ENCODE results near the gene ZCCHC2. TPM values are rescaled to one million over a fixed set of nuclear protein-coding genes. Genes with fewer than 3 reads are reported as not detected.

The ZCCHC2 gene
- total and polyA plus RNA-seq, 4 donors = 15.2 to 15.5 (median 15.4) TPM

DNA sequence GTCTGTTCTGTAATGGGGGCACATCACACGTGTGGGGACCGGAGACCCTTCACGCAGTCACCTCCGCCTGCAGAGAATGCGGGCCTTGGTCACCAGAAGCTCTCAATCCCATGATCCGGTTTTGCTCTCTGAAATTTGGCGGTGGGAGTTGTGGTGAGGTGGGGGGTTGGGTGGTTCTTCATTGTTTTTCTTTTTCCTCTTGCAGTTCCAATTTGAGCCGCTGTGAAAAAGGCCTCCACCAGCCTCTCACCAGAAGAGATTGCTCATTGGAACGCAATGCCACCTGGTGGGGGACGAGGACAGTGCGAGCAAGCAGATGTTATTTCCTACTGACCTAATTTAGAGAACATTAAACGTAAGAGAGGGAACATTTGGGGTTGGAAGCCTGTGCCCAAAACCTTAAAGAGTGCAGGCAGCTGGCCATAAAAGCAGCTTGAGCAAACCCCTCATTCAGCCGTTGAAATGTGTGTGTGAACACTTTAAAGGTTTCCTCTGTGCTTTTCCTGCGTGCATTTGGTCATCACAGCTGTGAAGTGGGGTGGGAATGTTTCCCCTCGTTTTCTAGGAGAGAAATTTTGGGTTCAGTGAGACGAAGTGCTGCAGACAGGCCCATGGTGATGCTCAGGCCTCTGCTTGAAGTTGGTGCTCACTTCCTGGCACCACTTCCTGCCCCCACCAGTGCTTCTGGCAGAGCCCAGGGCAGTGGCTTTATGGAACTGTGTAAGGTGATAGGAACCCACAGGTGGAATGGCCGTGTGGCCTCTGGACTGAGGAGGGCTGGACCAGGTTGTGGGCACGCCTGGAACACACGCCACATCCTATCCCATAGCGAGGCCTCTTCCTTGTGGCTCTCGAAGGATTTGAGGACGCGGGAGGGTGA lies 61.7 kb downstream of the ZCCHC2 start:
- Histone ChIP-seq H3K27me3 (ENCODE audit: control insufficient read depth, insufficient read depth, low read length) (no peaks in the 10 kb centered on the region), H3K4me3 (ENCODE audit: low read depth, low read length) (peak overlapping the region; percentile 33), H3K27ac (ENCODE audit: low read depth, low read length) (no peak overlapping the region), H3K36me3 (ENCODE audit: control insufficient read depth, insufficient read depth, low read length) (peaks cover 7% of the 10 kb centered on the region), H3K4me1 (ENCODE audit: control insufficient read depth, insufficient read depth, low read length) (peaks cover 20% of the 10 kb centered on the region), H3K9me3 (ENCODE audit: control insufficient read depth, insufficient read depth, low read length) (no peaks in the 10 kb centered on the region)
- 50% methylated on average over 16 of the region's 23 CpGs for WGBS (ENCODE audit: insufficient coverage)
- peak; percentile 68 to 97 (median 82) for DNase-seq (ENCODE audit: low read depth in 4 of 6, low spot score in 6 of 6)

- Histone ChIP-seq H3K36me3 (ENCODE audit: control insufficient read depth, insufficient read depth, low read length) (peaks cover 3% of the 10 kb centered on the region), H3K4me3 (ENCODE audit: low read depth, low read length) (no peak overlapping the region), H3K27me3 (ENCODE audit: control insufficient read depth, insufficient read depth, low read length) (no peaks in the 10 kb centered on the region), H3K27ac (ENCODE audit: low read depth, low read length) (no peak overlapping the region), H3K4me1 (ENCODE audit: control insufficient read depth, insufficient read depth, low read length) (peaks cover 20% of the 10 kb centered on the region), H3K9me3 (ENCODE audit: control insufficient read depth, insufficient read depth, low read length) (no peaks in the 10 kb centered on the region)
- WGBS (ENCODE audit: insufficient coverage) = 85% methylated on average over 9 of the region's 16 CpGs
- DNase-seq (ENCODE audit: low read depth in 4 of 6, low spot score in 6 of 6) = no peak
These were observed 62.7 kb downstream of the ZCCHC2 start for GRCh38 chr18:62585274-62586150.

GRCh38 chr18:62586151-62586774 lies 63.4 kb downstream of the ZCCHC2 start:
- peak in 4 of 6 donors; percentile 44 to 86 (median 70) for DNase-seq (ENCODE audit: low read depth in 4 of 6, low spot score in 6 of 6)
- no peak overlapping the region for H3K27ac ChIP-seq (ENCODE audit: low read depth, low read length)

DNA sequence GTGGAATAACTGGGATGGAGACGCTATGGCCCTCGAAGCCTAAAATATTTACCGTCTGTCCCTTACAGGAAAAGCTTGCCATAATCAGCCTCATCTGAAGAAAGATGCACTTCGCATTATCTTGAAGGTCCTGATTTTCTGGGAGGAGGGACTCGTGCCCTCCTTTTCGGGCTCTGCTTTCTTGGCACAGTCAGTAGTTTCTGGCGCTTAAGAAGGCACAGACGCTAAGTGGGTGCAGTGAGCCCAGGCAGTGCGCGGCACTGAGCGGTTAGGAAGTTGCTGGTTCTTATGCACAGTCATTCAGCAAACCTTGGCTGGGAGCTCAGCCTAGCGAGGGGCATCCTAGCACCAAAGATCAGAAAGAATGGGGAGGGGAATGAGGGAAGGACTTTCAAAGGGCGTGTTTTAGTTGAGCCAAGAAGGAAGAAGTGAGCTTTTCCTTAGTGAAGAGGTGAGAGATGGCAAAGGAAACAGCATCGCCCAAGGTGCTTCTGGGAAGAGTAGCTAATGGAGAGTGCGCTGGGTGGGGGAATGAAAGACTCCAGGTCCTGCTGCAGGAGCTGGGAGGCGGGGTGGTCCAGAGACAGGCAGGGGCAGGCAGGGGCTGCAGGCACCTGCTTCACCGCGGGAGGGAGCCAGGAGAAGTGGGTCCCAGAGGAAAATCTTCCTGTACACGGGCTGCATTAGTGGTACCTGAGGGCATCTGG lies 64.1 kb downstream of the ZCCHC2 start:
- no peak overlapping the region for H3K27ac ChIP-seq (ENCODE audit: low read depth, low read length)
- DNase-seq (ENCODE audit: low read depth in 4 of 6, low spot score in 6 of 6) = peak in 1 of 6 donors; percentile 31

More at GRCh38 chr18:62586151-62586774, 63.4 kb downstream of the ZCCHC2 start:
- 4% methylated on average over 7 of the region's 14 CpGs for WGBS (ENCODE audit: insufficient coverage)
- no peaks in the 10 kb centered on the region for H3K9me3 ChIP-seq (ENCODE audit: control insufficient read depth, insufficient read depth, low read length)
- no peak overlapping the region for H3K4me3 ChIP-seq (ENCODE audit: low read depth, low read length)
- peaks cover 20% of the 10 kb centered on the region for H3K4me1 ChIP-seq (ENCODE audit: control insufficient read depth, insufficient read depth, low read length)
- peaks cover 3% of the 10 kb centered on the region for H3K36me3 ChIP-seq (ENCODE audit: control insufficient read depth, insufficient read depth, low read length)
- H3K27me3 ChIP-seq (ENCODE audit: control insufficient read depth, insufficient read depth, low read length) = no peaks in the 10 kb centered on the region

DNA sequence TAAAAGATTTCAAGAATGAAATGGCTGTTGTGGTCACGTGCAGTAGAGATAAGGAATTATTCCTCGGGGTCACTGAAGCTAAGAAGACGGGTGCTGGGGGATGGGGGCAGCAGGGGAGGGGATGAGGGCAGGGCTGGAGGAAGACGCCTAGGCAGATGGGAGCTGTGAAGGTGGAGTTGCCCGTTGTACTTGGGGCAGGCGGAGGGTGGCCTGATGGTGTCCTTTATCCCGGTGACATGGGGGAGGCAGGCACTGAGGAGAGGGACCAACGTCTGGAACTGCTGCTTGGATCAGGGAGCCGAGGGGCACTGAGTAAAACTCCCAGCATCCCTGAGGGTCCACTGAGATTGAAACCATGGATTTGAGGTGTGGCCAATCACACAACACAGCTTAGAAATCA lies 64.9 kb downstream of the ZCCHC2 start:
- Histone ChIP-seq H3K4me3 (ENCODE audit: low read depth, low read length) (no peak overlapping the region), H3K4me1 (ENCODE audit: control insufficient read depth, insufficient read depth, low read length) (peaks cover 20% of the 10 kb centered on the region), H3K27me3 (ENCODE audit: control insufficient read depth, insufficient read depth, low read length) (no peaks in the 10 kb centered on the region), H3K36me3 (ENCODE audit: control insufficient read depth, insufficient read depth, low read length) (no peaks in the 10 kb centered on the region), H3K9me3 (ENCODE audit: control insufficient read depth, insufficient read depth, low read length) (no peaks in the 10 kb centered on the region), H3K27ac (ENCODE audit: low read depth, low read length) (no peak overlapping the region)
- no peak for DNase-seq (ENCODE audit: low read depth in 4 of 6, low spot score in 6 of 6)
- 66% methylated on average over 6 of the region's 9 CpGs for WGBS (ENCODE audit: insufficient coverage)

More for the DNA sequence above, 64.1 kb downstream of the ZCCHC2 start:
- Histone ChIP-seq H3K9me3 (ENCODE audit: control insufficient read depth, insufficient read depth, low read length) (no peaks in the 10 kb centered on the region), H3K27me3 (ENCODE audit: control insufficient read depth, insufficient read depth, low read length) (no peaks in the 10 kb centered on the region), H3K4me1 (ENCODE audit: control insufficient read depth, insufficient read depth, low read length) (peaks cover 20% of the 10 kb centered on the region), H3K36me3 (ENCODE audit: control insufficient read depth, insufficient read depth, low read length) (no peaks in the 10 kb centered on the region), H3K4me3 (ENCODE audit: low read depth, low read length) (no peak overlapping the region)
- WGBS (ENCODE audit: insufficient coverage) = 81% methylated on average over 19 of the region's 19 CpGs

GRCh38 chr18:62588217-62588616 lies 65.4 kb downstream of the ZCCHC2 start:
- no peaks in the 10 kb centered on the region for H3K27me3 ChIP-seq (ENCODE audit: control insufficient read depth, insufficient read depth, low read length)
- H3K4me1 ChIP-seq (ENCODE audit: control insufficient read depth, insufficient read depth, low read length) = peaks cover 20% of the 10 kb centered on the region
- no peak overlapping the region for H3K4me3 ChIP-seq (ENCODE audit: low read depth, low read length)
- no peak overlapping the region for H3K27ac ChIP-seq (ENCODE audit: low read depth, low read length)
- H3K9me3 ChIP-seq (ENCODE audit: control insufficient read depth, insufficient read depth, low read length) = peaks cover 2% of the 10 kb centered on the region
- no peaks in the 10 kb centered on the region for H3K36me3 ChIP-seq (ENCODE audit: control insufficient read depth, insufficient read depth, low read length)
- no peak for DNase-seq (ENCODE audit: low read depth in 4 of 6, low spot score in 6 of 6)
- 94% methylated on average over 3 of the region's 3 CpGs for WGBS (ENCODE audit: insufficient coverage)

DNA sequence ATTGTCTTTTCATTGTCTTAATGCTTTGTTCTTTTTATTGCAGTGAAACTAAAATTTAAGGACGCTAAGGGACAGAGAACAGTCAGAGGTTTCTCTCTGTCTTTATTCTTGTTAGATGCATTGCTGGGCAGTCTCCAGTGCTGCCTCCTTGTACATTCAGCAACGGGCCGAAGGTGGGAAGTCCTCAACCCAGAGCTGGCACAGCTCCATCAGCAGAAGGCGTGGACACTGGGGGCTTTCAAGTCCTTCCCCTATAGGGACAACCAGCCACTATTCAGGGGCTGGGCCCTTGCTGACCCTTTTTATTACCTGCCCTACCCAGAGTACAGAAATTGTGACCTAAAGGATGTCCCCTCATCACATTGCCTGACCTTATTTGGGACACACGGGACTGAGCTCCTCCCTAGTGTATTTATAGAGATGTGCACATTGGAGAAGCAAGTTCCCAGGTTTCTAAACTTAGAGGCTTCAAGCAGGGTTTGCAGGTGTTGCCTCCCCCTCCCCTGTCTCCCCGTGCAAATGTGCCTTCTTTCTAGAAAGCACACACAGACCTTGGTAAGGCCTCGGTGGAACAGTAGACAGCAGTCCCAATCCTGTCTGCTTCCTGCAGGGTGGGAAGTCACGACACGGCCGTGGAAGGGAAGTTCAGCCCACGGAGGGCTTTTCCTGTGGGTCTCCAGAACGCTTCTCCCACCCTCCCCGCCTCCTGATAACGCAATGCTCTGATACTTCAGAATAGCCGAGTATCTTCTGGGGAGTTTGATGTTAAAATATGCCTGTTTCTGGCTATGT lies 68.2 kb downstream of the ZCCHC2 start:
- Histone ChIP-seq H3K27me3 (ENCODE audit: control insufficient read depth, insufficient read depth, low read length) (peaks cover 3% of the 10 kb centered on the region), H3K9me3 (ENCODE audit: control insufficient read depth, insufficient read depth, low read length) (peaks cover 2% of the 10 kb centered on the region), H3K4me1 (ENCODE audit: control insufficient read depth, insufficient read depth, low read length) (peaks cover 9% of the 10 kb centered on the region), H3K27ac (ENCODE audit: low read depth, low read length) (no peak overlapping the region), H3K4me3 (ENCODE audit: low read depth, low read length) (no peak overlapping the region), H3K36me3 (ENCODE audit: control insufficient read depth, insufficient read depth, low read length) (no peaks in the 10 kb centered on the region)
- WGBS (ENCODE audit: insufficient coverage) = 74% methylated on average over 10 of the region's 15 CpGs
- DNase-seq (ENCODE audit: low read depth in 4 of 6, low spot score in 6 of 6) = no peak

DNA sequence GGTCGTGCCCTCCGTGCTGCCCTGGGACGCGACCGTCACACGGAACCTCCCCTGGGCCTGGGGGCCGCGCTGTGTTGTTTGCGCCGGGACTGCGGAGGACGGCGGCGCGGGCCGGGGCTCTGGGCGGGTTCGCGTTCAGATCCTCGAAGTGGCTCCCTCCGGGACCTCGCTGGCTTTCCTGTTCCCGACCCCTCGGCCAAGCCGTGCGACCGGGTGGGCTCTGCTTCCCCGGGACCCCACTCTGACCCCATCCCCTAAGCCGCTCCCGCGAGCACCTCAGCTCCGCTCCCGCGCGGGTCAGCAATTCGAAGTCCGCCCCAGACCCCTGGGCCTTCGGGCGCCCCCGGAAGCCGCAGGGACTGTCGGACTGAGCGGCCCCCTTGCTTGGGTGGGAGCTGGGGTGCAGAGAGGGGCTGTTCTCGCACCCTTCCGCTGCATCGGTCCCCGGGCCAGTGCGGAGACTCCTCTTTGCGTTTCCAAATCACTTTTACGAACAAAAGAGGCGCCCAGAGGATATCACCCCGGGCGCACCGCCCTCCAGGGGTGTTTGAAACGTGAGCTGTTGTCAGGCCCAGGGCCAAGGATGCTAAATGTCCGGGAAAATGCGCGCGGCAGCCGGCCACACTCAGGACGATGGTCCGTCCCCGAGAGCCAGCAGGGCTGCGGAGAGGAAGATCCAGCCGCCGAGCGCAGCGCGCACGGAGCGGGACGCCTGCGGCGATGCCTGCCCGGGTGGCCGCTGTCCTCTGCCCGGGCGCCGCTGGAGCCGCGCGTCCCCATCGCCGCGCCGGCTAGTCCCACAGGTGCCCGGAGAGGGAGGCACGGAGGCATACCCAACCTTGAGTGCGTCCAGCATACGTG lies 73.5 kb downstream of the ZCCHC2 start:
- Histone ChIP-seq H3K27ac (ENCODE audit: low read depth, low read length) (no peak overlapping the region), H3K4me3 (ENCODE audit: low read depth, low read length) (peak overlapping the region; percentile 45), H3K9me3 (ENCODE audit: control insufficient read depth, insufficient read depth, low read length) (peaks cover 2% of the 10 kb centered on the region), H3K27me3 (ENCODE audit: control insufficient read depth, insufficient read depth, low read length) (peaks cover 19% of the 10 kb centered on the region), H3K36me3 (ENCODE audit: control insufficient read depth, insufficient read depth, low read length) (no peaks in the 10 kb centered on the region), H3K4me1 (ENCODE audit: control insufficient read depth, insufficient read depth, low read length) (peaks cover 15% of the 10 kb centered on the region)
- 1% methylated on average over 84 of the region's 90 CpGs for WGBS (ENCODE audit: insufficient coverage)
- peak in 2 of 6 donors; percentile 52 to 62 for DNase-seq (ENCODE audit: low read depth in 4 of 6, low spot score in 6 of 6)

Data from spinal cord (tissue), 10 donors.